Measurements from ENCODE around the gene IL1RAPL1.

GRCh38 chrX:29023207-29023606, 436.0 kb downstream of the IL1RAPL1 start:
- no peak for TF ChIP-seq ZNF395 (CRISPR knock-in tag; IDR thresholded peaks at IDR 0.05)
- TF ChIP-seq HDAC6 (IDR thresholded peaks at IDR 0.05; ENCODE audit: low read depth, low read length), result no peak
- TF ChIP-seq E2F4 (CRISPR knock-in tag; IDR thresholded peaks at IDR 0.05; ENCODE audit: low read depth), result no peak
- no peak for TF ChIP-seq E2F1 (CRISPR knock-in tag; IDR thresholded peaks at IDR 0.05)
- TF ChIP-seq KDM1A (IDR thresholded peaks at IDR 0.05), result no peak
- TF ChIP-seq EHMT2 (IDR thresholded peaks at IDR 0.05), result no peak
- TF ChIP-seq ZBED1 (IDR thresholded peaks at IDR 0.05), result no peak
- no peak for TF ChIP-seq CTCF (IDR thresholded peaks at IDR 0.05 in 2 of 3, conservative IDR thresholded peaks at IDR 0.05 in 1 of 3; ENCODE audit: insufficient read depth in 2 of 3, low read depth in 1 of 3, low read length in 3 of 3)
- no peak for TF ChIP-seq ZNF449 (CRISPR knock-in tag; IDR thresholded peaks at IDR 0.05)
- no peak for TF ChIP-seq USF2 (CRISPR knock-in tag; IDR thresholded peaks at IDR 0.05)
- TF ChIP-seq ETS1 (conservative IDR thresholded peaks at IDR 0.05; ENCODE audit: control insufficient read depth, low read depth, low read length), result no peak
- TF ChIP-seq SP1 (CRISPR knock-in tag; IDR thresholded peaks at IDR 0.05), result no peak

Measured in K562 (cell line).